KOPT-K1 (cell line): Measurements from ENCODE around the gene KDM6A.
"Not testable (repeated sequence)": the region's sequence is repeated elsewhere in the genome, so short reads cannot be mapped to it uniquely, and the experiment has no call there.

Source experiments
- H3K27ac ChIP-seq: fragments of 200-600 bp; sonication (generic); 2 replicates; pipeline ENCODE4 v1.5.1; 2016; ENCODE audit warnings: antibody characterized with exemption, mild to moderate bottlenecking, low read depth, low read length; ENCODE audit not compliant: poor library complexity, severe bottlenecking
- H3K36me3 ChIP-seq: fragments of 200-600 bp; sonication (generic); 2 replicates; pipeline ENCODE4 v1.5.1; 2017; ENCODE audit warnings: antibody characterized with exemption, mild to moderate bottlenecking, low read length, moderate library complexity; ENCODE audit not compliant: insufficient read depth
- H3K9me3 ChIP-seq: fragments of 200-600 bp; sonication (generic); 2 replicates; pipeline ENCODE4 v1.5.1; 2017; ENCODE audit warnings: antibody characterized with exemption, low read length, mild to moderate bottlenecking; ENCODE audit not compliant: insufficient read depth, poor library complexity, severe bottlenecking

Gene KDM6A

GRCh38 chrX:45011131-45011530 is 138.1 kb downstream of the KDM6A start:
- no peak overlapping the region for H3K27ac ChIP-seq
- H3K36me3 ChIP-seq, result no peaks in the 10 kb centered on the region; the same call in 1 of the 2 replicates
- peaks cover 11% of the 10 kb centered on the region for H3K9me3 ChIP-seq

GRCh38 chrX:45011597-45011996 is 138.6 kb downstream of the KDM6A start:
- H3K9me3 ChIP-seq, result peaks cover 6% of the 10 kb centered on the region
- no peak overlapping the region for H3K27ac ChIP-seq
- no peaks in the 10 kb centered on the region; the same call in 1 of the 2 replicates for H3K36me3 ChIP-seq

GRCh38 chrX:45017946-45018345 is 145.0 kb downstream of the KDM6A start:
- Histone ChIP-seq H3K36me3 (no peaks in the 10 kb centered on the region), H3K9me3 (no peaks in the 10 kb centered on the region), H3K27ac (no peak overlapping the region)

- Histone ChIP-seq H3K36me3 (no peaks in the 10 kb centered on the region), H3K27ac (no peak overlapping the region), H3K9me3 (no peaks in the 10 kb centered on the region)
These were observed 149.2 kb downstream of the KDM6A start for GRCh38 chrX:45022150-45022549.

GRCh38 chrX:45024501-45024900 is 151.5 kb downstream of the KDM6A start:
- H3K9me3 ChIP-seq, result no peaks in the 10 kb centered on the region
- H3K27ac ChIP-seq, result no peak overlapping the region
- no peaks in the 10 kb centered on the region for H3K36me3 ChIP-seq

GRCh38 chrX:45026036-45026435 is 153.0 kb downstream of the KDM6A start:
- no peaks in the 10 kb centered on the region for H3K9me3 ChIP-seq
- no peak overlapping the region for H3K27ac ChIP-seq
- H3K36me3 ChIP-seq, result no peaks in the 10 kb centered on the region

- Histone ChIP-seq H3K27ac (no peak overlapping the region), H3K36me3 (no peaks in the 10 kb centered on the region), H3K9me3 (no peaks in the 10 kb centered on the region)
These were observed 158.9 kb downstream of the KDM6A start for GRCh38 chrX:45031830-45032378.

GRCh38 chrX:45035071-45035470 is 162.1 kb downstream of the KDM6A start:
- no peaks in the 10 kb centered on the region for H3K36me3 ChIP-seq
- H3K9me3 ChIP-seq, result no peaks in the 10 kb centered on the region
- no peak overlapping the region for H3K27ac ChIP-seq

- Histone ChIP-seq H3K36me3 (no peaks in the 10 kb centered on the region), H3K9me3 (no peaks in the 10 kb centered on the region)
These were observed 163.2 kb downstream of the KDM6A start for GRCh38 chrX:45036161-45036560.

GRCh38 chrX:45040137-45040536 is 167.1 kb downstream of the KDM6A start:
- H3K27ac ChIP-seq, H3K9me3 ChIP-seq, H3K36me3 ChIP-seq: not testable (repeated sequence)

More at GRCh38 chrX:45036161-45036560, 163.2 kb downstream of the KDM6A start:
- no peak overlapping the region for H3K27ac ChIP-seq

GRCh38 chrX:45046417-45046816 is 173.4 kb downstream of the KDM6A start:
- Histone ChIP-seq H3K36me3 (no peaks in the 10 kb centered on the region), H3K9me3 (no peaks in the 10 kb centered on the region), H3K27ac (no peak overlapping the region)

GRCh38 chrX:45050558-45050957 is 177.6 kb downstream of the KDM6A start:
- Histone ChIP-seq H3K9me3 (no peaks in the 10 kb centered on the region), H3K27ac (no peak overlapping the region), H3K36me3 (peaks cover 10% of the 10 kb centered on the region)

- H3K36me3 ChIP-seq, result peaks cover 30% of the 10 kb centered on the region
- no peaks in the 10 kb centered on the region for H3K9me3 ChIP-seq
- H3K27ac ChIP-seq, result no peak overlapping the region
These were observed 183.6 kb downstream of the KDM6A start for GRCh38 chrX:45056428-45057145.

- H3K27ac ChIP-seq, H3K9me3 ChIP-seq: not testable (repeated sequence)
- H3K36me3 ChIP-seq, result peaks cover 48% of the 10 kb centered on the region
These were observed 186.9 kb downstream of the KDM6A start for GRCh38 chrX:45059906-45060305.

- Histone ChIP-seq H3K9me3 (no peaks in the 10 kb centered on the region), H3K36me3 (peaks cover 63% of the 10 kb centered on the region), H3K27ac (no peak overlapping the region)
These were observed 190.5 kb downstream of the KDM6A start for GRCh38 chrX:45063319-45064095.
